Heart left ventricle (tissue), 13 donors: ENCODE results near the gene KCND3.

Experiments used
- CTCF ChIP-seq, 12 donors: fragments of 200-600 bp; sonication (generic) in 4 of 12; IDR thresholded peaks; one replicate each; pipeline versions ENCODE4 v1.5.0 to v1.8.0; 2018 to 2022; ENCODE audit warnings: antibody characterized with exemption in 12 of 12, mild to moderate bottlenecking in 5 of 12
- POLR2A ChIP-seq, 2 donors: fragments of 450-650 bp; IDR thresholded peaks; one replicate each; pipeline ENCODE4 v1.6.1; 2017; ENCODE audit warnings: antibody characterized with exemption in 2 of 2, mild to moderate bottlenecking in 2 of 2, moderate library complexity in 2 of 2
- donor health status: ischemic (EF 13 %, LVEDD 7.1; RV severe dilation, severe dysfunction).
- donor health status: DM: no; HTN: yes; CAD: no.
- donor health status: DM: no; HTN: no; CAD: no.
- donor health status: ischemic (EF 25% LVEDD 6.9; RV normal size, moderate dysfunction).
- donor health status: ischemic (EF 25% LVEDD 5.7; RV mildly dilated, moderate dysfunction).
- donor health status: ischemic (EF 35%, LVEDD 5.7; RV mildly dilated, moderate dysfunction).
- donor health status: nonischemic (EF 11% LVEDD 7.7; RV severe dilation, severe dysfunction).
- donor health status: DM: yes; HTN: yes; CAD: no.
- donor health status: PGD.
- donor health status: ischemic (EF 29% LVEDD 5.4; RV normal size, mild dysfunction).
- donor health status: nonischemic (EF 23%, LVEDD 6.1; RV moderate dilation, normal function).

GRCh38 chr1:111903871-111904449 is 85.5 kb downstream of the KCND3 start:
- no peak for TF ChIP-seq CTCF (IDR thresholded peaks at IDR 0.05)
- TF ChIP-seq POLR2A (IDR thresholded peaks at IDR 0.05) = no peak
